ENCODE measurements around the gene GDF7.
"Not testable (repeated sequence)": the region's sequence is repeated elsewhere in the genome, so short reads cannot be mapped to it uniquely, and the experiment has no call there.

The GDF7 gene

DNA sequence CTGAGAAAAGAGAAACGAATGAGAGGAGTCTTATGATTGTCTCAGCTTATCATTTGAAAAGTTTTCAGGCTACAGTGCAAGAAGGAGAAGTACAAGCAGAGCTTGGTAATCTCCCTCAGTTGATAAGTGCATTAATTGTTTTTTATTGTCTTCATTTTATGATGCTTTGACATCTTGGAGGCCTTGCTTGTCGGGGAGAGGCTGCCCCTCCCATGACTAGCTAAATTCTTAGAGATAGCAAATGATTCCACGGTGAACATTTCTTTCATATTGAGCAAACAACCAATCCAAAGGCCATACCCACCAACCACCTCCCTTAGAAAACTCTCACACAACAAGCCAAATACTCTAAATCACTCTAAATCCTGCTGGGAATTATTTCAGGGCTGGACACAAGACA lies 39.8 kb downstream of the GDF7 start:
- no peak for DNase-seq

DNA sequence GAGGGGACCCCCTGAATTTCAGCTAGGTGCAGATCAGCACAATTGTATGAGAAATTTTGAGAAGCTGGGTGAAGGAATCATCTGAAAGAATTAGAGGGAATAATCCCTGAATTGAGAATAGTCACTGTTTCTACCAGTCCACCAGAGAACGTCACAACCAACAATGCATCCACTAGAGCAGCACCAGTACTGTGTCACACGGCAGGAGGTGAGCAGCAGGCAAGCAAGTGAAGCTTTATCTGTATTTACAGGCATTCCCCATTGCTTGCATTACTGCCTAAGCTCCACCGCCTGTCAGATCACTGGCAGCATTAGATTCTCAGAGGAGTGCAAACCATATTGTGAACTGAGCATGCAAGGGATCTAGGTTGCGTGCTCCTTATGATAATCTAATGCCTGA lies 40.7 kb downstream of the GDF7 start:
- DNase-seq: no peak

DNA sequence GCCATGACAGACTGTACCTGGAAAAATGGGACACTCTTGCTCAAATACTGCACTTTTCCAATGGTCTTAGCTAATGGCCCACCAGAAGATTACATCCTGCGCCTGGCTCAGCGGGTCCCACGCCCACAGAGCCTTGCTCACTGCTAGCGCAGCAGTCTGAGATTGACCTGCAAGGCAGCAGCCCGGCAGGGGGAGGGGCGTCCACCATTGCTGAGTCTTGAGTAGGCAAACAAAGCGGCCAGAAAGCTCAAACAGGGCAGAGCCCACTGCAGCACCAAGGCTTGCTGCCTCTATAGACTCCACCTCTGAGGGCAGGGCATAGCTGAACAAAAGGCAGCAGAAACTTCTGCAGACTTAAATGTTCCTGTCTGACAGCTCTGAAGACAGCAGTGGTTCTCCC lies 44.7 kb downstream of the GDF7 start:
- DNase-seq: not testable (repeated sequence)

DNA sequence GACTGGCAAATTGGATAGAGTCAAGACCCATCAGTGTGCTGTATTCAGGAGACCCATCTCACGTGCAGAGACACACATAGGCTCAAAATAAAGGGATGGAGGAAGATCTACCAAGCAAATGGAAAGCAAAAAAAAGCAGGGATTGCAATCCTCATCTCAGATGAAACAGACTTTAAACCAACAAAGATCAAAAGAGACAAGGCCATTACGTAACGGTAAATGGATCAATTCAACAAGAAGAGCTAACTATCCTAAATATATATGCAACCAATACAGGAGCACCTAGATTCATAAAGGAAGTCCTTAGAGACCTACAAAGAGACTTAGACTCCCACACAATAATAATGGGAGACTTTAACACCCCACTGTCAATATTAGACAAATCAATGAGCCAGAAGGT lies 46.6 kb downstream of the GDF7 start:
- not testable (repeated sequence) for DNase-seq

DNA sequence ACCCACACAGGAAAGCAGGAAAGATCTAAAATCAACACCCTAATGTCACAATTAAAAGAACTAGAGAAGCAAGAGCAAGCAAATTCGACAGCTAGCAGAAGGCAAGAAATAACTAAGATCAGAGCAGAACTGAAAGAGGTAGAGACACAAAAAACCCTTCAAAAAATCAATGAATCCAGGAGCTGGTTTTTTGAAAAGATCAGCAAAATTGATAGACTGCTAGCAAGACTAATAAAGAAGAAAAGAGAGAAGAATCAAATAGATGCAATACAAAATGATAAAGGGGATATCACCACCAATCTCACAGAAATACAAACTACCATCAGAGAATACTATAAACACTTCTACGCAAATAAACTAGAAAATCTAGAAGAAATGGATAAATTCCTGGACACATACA lies 47.5 kb downstream of the GDF7 start:
- not testable (repeated sequence) for DNase-seq

DNA sequence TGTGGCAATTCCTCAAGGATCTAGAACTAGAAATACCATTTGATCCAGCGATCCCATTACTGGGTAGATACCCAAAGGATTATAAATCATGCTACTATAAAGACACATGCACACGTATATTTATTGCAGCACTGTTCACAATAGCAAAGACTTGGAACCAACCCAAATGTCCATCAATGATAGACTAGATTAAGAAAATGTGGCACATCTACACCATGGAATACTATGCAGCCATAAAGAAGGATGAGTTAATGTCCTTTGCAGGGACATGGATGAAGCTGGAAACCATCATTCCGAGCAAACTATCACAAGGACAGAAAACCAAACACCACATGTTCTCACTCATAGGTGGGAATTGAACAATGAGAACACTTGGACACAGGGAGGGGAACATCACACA lies 49.2 kb downstream of the GDF7 start:
- DNase-seq: not testable (repeated sequence)

DNA sequence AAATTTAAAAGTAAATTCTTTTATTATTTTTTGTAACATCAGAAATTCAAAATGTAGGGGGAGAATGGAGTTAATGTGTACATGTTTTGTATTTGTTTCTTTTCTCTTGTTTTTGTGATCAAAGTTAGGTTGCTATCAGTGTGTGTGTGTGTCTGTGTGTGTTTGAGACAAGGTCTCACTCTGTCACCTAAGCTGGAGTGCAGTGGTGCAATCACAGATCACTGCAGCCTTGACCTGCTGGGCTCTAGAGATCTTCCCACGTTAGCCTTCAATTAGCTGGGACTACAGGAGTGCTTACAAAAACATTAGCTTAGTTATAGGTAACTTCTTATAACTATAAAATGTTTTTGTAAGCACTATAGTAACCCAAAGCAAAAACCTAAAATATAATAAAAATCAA lies 50.7 kb downstream of the GDF7 start:
- no peak for DNase-seq

DNA sequence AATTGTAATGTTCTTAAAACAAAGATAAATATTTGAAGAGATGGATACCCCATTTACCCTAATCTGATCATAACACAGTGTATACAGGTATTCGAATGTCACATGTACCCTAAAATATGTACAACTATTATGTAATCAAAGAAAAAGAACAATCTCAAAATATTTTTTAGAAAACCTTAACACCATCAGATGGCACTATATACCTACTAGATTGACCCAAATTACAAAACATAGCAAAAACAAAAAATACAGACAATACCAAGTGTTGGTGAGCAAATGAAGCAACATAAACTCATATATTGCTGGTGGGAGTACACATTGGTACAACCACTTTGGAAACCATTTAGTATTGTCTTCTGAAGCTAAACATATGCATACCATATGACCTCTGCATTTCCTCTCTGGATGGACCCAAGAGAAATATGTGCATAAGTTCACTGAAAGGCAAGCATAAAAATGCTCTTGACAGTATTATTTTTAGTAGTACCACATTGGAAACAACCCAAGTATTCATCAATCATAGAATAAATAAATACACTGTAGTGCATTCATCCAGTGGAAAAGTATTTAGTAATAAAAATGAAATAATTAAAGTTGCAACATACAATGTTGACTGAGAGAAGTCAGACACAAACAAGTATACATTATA lies 55.8 kb downstream of the GDF7 start:
- no peak for DNase-seq

DNA sequence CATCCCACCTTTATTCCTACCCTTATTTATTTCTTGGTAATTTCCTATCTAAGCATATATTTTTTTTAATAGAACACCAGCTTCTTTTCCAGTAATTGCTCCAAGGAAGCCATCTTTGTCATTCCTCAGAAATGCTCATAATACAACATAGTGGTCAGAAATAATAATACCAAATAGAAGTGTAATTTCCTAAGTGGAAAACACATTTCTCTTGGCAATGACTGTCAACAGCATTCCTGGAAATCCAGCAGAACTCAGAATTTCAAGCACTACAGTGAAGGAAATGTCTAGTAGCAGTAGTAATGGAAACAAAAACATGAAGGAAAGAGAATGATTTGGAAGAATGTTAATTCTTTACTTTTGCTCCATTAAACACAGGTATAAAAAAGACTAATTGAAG lies 56.6 kb downstream of the GDF7 start:
- no peak for DNase-seq

DNA sequence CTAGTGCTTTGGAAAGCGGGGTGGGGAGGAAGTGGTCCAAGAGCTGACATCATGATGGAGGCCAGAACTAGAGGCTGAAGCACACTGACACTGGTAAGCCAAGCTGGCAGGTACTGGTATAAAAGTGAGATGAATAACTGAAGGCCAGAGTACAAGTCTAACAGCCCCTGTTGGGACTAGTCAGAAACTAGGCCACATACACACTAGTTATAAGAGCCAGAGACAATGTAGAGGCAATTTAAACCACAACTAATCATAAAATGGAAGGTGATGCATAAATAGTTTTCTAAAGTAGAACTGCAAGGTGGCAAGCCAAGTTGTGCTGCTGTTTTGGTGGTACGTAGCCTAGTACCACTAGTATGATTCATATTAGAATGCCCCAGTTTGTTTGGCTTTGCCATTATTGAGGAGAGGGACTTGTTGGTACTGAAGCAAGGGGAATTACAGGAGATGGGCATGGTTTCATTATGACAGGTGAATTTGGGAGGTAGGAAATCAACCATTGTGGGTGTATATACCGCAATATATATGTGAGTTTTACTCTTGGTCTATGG lies 57.6 kb downstream of the GDF7 start:
- no peak for DNase-seq

- no peak for DNase-seq
Observed at GRCh38 chr2:20725782-20726181, 58.8 kb downstream of the GDF7 start.

- no peak for DNase-seq
Observed at GRCh38 chr2:20726913-20727312, 60.0 kb downstream of the GDF7 start.

DNA sequence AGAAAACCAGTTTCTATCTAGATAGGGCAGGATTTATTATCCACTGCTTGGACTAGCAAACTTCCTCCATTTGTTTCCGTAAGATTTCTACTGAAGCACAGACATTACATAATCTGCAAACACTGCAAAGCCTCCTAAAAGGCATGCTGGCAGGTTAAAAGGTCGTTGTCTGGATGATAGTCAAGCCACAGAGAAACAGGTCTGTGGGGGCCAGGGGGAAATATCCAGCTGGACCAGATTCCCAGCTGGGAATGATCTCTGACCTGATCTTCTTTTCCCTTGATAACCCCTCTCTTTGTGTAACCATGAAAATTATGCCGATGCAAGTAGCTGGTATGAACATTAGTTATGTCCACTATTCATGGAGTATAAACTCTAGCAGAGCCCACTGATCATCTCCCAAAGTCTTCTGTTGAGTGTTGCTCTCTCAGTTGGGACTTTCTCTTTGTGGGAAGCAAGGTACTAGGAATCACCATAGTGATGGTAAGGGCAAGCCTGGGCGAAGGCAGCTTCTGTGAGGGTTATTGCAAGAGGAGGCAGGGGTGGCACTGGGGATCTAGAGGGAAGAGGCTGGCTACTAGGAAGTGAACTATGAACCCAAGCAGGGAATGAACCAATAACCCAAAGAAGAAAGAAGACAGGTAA lies 61.3 kb downstream of the GDF7 start:
- no peak for DNase-seq
